ENCODE data around the gene KANSL1. TPM values are rescaled to one million over a fixed set of nuclear protein-coding genes. Genes with fewer than 3 reads are reported as not detected.

Gene KANSL1
- total RNA-seq, 2 experiments from 2014 or later: 99.5 to 105 TPM

- ChIA-PET CTCF (no interaction called here), POLR2A (interaction anchor here (0.8 kb wide), 1 partner anchor 19 kb away, joined by 4 read pairs; no protein-coding TSS in a partner anchor)
- H3K27ac Mint-ChIP-seq: no peak overlapping the region
- no peaks in the 10 kb centered on the region for H3K36me3 Mint-ChIP-seq (ENCODE audit: low read depth)
- no peaks in the 10 kb centered on the region for H3K27me3 Mint-ChIP-seq
- H3K9me3 Mint-ChIP-seq: no peaks in the 10 kb centered on the region
- no peaks in the 10 kb centered on the region for H3K4me1 Mint-ChIP-seq
- H3K4me3 Mint-ChIP-seq: no peak overlapping the region
- no peak for DNase-seq
Observed at GRCh38 chr17:45984368-45984767, 208.9 kb downstream of the KANSL1 start.

DNA sequence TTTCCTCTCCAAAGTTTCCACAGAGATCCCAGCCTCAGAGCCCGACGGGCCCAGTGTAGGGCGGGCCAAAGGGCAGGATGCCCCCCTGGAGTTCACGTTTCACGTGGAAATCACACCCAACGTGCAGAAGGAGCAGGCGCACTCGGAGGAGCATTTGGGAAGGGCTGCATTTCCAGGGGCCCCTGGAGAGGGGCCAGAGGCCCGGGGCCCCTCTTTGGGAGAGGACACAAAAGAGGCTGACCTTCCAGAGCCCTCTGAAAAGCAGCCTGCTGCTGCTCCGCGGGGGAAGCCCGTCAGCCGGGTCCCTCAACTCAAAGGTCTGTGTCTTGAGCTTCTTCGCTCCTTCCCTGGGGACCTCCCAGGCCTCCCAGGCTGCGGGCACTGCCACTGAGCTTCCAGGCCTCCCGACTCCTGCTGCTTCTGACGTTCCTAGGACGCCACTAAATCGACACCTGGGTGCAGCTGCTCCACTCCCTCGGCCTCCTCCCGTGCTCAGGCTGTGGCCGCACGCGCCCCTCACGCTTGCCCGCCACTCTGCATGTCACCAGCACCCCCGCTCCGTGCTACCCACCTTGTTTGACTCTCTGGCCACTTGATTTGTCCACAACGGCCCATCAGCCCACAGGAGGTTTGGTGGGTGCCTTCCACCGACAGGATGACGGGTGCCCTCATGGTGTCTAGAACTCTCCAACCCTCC is 209.5 kb downstream of the KANSL1 start:
- CTCF ChIA-PET: no interaction called here
- no peak for DNase-seq
- no peaks in the 10 kb centered on the region for H3K9me3 Mint-ChIP-seq
- H3K27me3 Mint-ChIP-seq: no peaks in the 10 kb centered on the region
- no peak overlapping the region for H3K4me3 Mint-ChIP-seq
- H3K27ac Mint-ChIP-seq: no peak overlapping the region
- no peaks in the 10 kb centered on the region for H3K36me3 Mint-ChIP-seq (ENCODE audit: low read depth)
- POLR2A ChIA-PET: interaction anchor here (0.8 kb wide), 1 partner anchor 20 kb away, joined by 4 read pairs; no protein-coding TSS in a partner anchor
- no peaks in the 10 kb centered on the region for H3K4me1 Mint-ChIP-seq

DNA sequence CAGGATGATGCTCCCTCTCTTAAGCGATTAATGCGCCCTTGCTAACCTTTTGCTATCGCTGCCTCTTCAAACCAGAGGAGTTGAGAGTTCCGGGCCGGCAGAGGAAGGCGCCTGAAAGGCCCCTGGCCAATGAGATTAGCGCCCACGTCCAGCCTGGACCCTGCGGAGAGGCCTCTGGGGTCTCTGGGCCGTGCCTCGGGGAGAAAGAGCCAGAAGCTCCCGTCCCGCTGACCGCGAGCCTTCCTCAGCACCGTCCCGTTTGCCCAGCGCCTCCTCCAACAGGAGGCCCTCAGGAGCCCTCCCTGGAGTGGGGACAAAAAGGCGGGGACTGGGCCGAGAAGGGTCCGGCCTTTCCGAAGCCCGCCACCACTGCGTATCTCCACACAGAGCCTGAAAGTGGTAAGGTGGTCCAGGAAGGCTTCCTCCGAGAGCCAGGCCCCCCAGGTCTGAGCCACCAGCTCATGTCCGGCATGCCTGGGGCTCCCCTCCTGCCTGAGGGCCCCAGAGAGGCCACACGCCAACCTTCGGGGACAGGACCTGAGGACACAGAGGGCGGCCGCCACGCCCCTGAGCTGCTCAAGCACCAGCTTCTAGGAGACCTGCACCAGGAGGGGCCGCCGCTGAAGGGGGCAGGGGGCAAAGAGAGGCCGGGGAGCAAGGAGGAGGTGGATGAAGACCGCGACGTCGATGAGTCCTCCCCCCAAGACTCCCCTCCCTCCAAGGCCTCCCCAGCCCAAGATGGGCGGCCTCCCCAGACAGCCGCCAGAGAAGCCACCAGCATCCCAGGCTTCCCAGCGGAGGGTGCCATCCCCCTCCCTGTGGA is 210.2 kb downstream of the KANSL1 start:
- CTCF ChIA-PET: no interaction called here
- POLR2A ChIA-PET: no interaction called here
- H3K4me1 Mint-ChIP-seq: no peaks in the 10 kb centered on the region
- DNase-seq: no peak
- no peak overlapping the region for H3K4me3 Mint-ChIP-seq
- H3K27ac Mint-ChIP-seq: no peak overlapping the region
- H3K9me3 Mint-ChIP-seq: no peaks in the 10 kb centered on the region
- H3K27me3 Mint-ChIP-seq: no peaks in the 10 kb centered on the region
- no peaks in the 10 kb centered on the region for H3K36me3 Mint-ChIP-seq (ENCODE audit: low read depth)

DNA sequence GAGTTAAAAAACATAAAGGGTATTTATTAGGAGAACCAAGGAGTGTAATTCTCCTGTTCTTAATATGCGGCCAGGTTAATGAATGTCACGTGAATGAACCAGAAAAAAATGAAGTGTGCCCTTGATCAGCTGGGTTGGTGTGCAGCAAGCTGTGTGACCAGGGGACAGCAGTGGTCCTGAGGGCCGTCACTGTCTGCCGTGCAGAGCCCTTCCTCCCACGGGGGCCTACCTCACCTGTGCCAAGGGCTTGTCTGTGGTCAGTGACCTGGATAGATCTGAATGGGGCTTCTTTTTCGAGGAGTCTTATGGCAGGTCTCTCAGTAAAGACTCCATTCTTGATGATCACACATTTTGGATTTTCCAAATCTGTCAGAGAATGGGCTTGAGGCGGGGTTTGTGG is 211.9 kb downstream of the KANSL1 start:
- no peak overlapping the region for H3K4me3 Mint-ChIP-seq
- no peak for DNase-seq
- no peak overlapping the region for H3K27ac Mint-ChIP-seq
- H3K27me3 Mint-ChIP-seq: no peaks in the 10 kb centered on the region
- ChIA-PET CTCF (no interaction called here), POLR2A (no interaction called here)
- peaks cover 5% of the 10 kb centered on the region for H3K4me1 Mint-ChIP-seq
- H3K9me3 Mint-ChIP-seq: no peaks in the 10 kb centered on the region
- H3K36me3 Mint-ChIP-seq (ENCODE audit: low read depth): no peaks in the 10 kb centered on the region

GRCh38 chr17:45980855-45981254 is 212.4 kb downstream of the KANSL1 start:
- Mint-ChIP-seq H3K36me3 (ENCODE audit: low read depth) (no peaks in the 10 kb centered on the region), H3K27ac (no peak overlapping the region), H3K4me1 (peaks cover 5% of the 10 kb centered on the region), H3K27me3 (no peaks in the 10 kb centered on the region), H3K4me3 (no peak overlapping the region), H3K9me3 (no peaks in the 10 kb centered on the region)
- ChIA-PET POLR2A (no interaction called here), CTCF (no interaction called here)
- no peak for DNase-seq

Other genes starting within 250 kb of the KANSL1 start
- gene STH, start 194.2 kb downstream of the KANSL1 start, total RNA-seq: not detected
- gene LRRC37A, start 101.7 kb upstream of the KANSL1 start, total RNA-seq: 1 to 10 TPM; 4.6 to 5.7 TPM
- gene ARL17B, start 168.3 kb upstream of the KANSL1 start, total RNA-seq: 10 to 100 TPM; 21.9 to 22.6 TPM